ENCODE results near the gene ENC1. TPM values are rescaled to one million over a fixed set of nuclear protein-coding genes. Genes with fewer than 3 reads are reported as not detected.
A peak's percentile ranks its signal among the peaks of the same experiment; 100 is the strongest.

ENC1 gene
- total and polyA plus RNA-seq, 2 of the 8 experiments (the other 6 are each of a cell fraction or from before 2014, with no cell fraction given), result 5.5 to 13.2 TPM

- FAIRE-seq, result no peak
- 94% methylated on average over 5 of the region's 5 CpGs; no CpG with 5 or more reads in 1 of the 2 experiments for WGBS, 2 experiments (ENCODE audit: extremely low coverage in 1 of 2, insufficient coverage in 1 of 2, insufficient read length in 1 of 2, insufficient replicate concordance in 2 of 2, low coverage in 1 of 2, low lambda C conversion rate in 2 of 2, missing lambda C conversion rate in 1 of 2)
- CTCF ChIA-PET (ENCODE audit: partially characterized antibody), result interaction anchor here (0.8 to 3.6 kb wide), 5 partner anchors 11 to 758 kb away, joined by 3 to 19 read pairs (median 4); no protein-coding TSS in a partner anchor
Measured at GRCh38 chr5:74660873-74661272, 20.3 kb upstream of the ENC1 start.

More at GRCh38 chr5:74660873-74661272, 20.3 kb upstream of the ENC1 start:
- Histone ChIP-seq H2AK5ac (ENCODE audit: low read depth, low read length) (no peak overlapping the region), H3K4me1 (replicated peaks in 1 of 4; ENCODE audit: control insufficient read depth in 3 of 4, insufficient read depth in 4 of 4, low read length in 3 of 4) (no peaks in the 10 kb centered on the region), H3K79me2 (ENCODE audit: control insufficient read depth in 1 of 2, insufficient read depth in 2 of 2, low read length in 2 of 2) (no peaks in the 10 kb centered on the region), H4K91ac (replicated peaks; ENCODE audit: insufficient read length, low read length) (no peak overlapping the region), H3K4me3 (ENCODE audit: extremely low read depth in 1 of 4, insufficient read depth in 2 of 4, low read depth in 3 of 4, low read length in 4 of 4) (no peak overlapping the region), H3K27ac (ENCODE audit: low read depth, low read length) (no peak overlapping the region), H2BK12ac (ENCODE audit: low read depth, low read length) (no peak overlapping the region), H3K23ac (ENCODE audit: insufficient read length) (no peak overlapping the region), H2BK120ac (replicated peaks; ENCODE audit: low read depth, low read length) (no peak overlapping the region), H3K27me3 (replicated peaks in 1 of 4; ENCODE audit: control insufficient read depth in 3 of 4, extremely low read depth in 1 of 4, insufficient read depth in 3 of 4, low read length in 3 of 4) (no peaks in the 10 kb centered on the region), H3K79me1 (ENCODE audit: low read depth, low read length) (no peaks in the 10 kb centered on the region), H4K8ac (ENCODE audit: extremely low read depth, insufficient read depth, low read length) (no peak overlapping the region), H3K56ac (replicated peaks; ENCODE audit: insufficient read length, low read depth, low read length) (no peak overlapping the region), H2BK5ac (ENCODE audit: low read depth, low read length) (no peak overlapping the region), H3K4me2 (ENCODE audit: insufficient read depth in 1 of 2, low read depth in 2 of 2, low read length in 2 of 2) (no peak overlapping the region), H3K9ac (replicated peaks in 1 of 4; ENCODE audit: extremely low read depth in 1 of 4, low read depth in 3 of 4, low read length in 3 of 4) (no peak overlapping the region), H3K14ac (ENCODE audit: insufficient read length) (no peak overlapping the region), H4K20me1 (replicated peaks in 1 of 2; ENCODE audit: control insufficient read depth in 1 of 2, insufficient read depth in 2 of 2, low read length in 2 of 2) (no peaks in the 10 kb centered on the region), H3K23me2 (ENCODE audit: low read depth, low read length) (no peaks in the 10 kb centered on the region), H2AFZ (ENCODE audit: low read length) (0 out of 2 replicates have a peak overlapping the region, but pooled peaks have one; percentile 38), H3K9me3 (ENCODE audit: insufficient read depth in 2 of 2, low read depth in 1 of 2, low read length in 1 of 2) (peaks cover 3 to 8% of the 10 kb centered on the region in 2 experiments; a peak in 3 of 4 replicates), H3K4ac (replicated peaks; ENCODE audit: insufficient read length, low read depth, low read length) (peak overlapping the region; percentile 80), H3K36me3 (ENCODE audit: control insufficient read depth in 2 of 4, insufficient read depth in 4 of 4, low read length in 3 of 4) (no peaks in the 10 kb centered on the region), H3K18ac (ENCODE audit: extremely low read depth, low read length) (no peak overlapping the region), H2BK15ac (ENCODE audit: low read length) (no peak overlapping the region), H2BK20ac (ENCODE audit: low read length) (no peak overlapping the region), H4K5ac (ENCODE audit: insufficient read length, low read depth, low read length) (no peak overlapping the region)
- no peak for DNase-seq (ENCODE audit: low read depth in 1 of 2, low spot score in 2 of 2)
- TF ChIP-seq NRF1 (IDR thresholded peaks at IDR 0.05; ENCODE audit: low read depth, low read length) (no peak), GABPA (IDR thresholded peaks at IDR 0.05; ENCODE audit: borderline replicate concordance, insufficient read depth, low read length) (no peak), TAF1 (IDR thresholded peaks at IDR 0.05; ENCODE audit: low read depth, low read length) (no peak), SUZ12 (IDR thresholded peaks at IDR 0.05; ENCODE audit: low read length) (no peak), SRF (IDR thresholded peaks at IDR 0.05; ENCODE audit: low read depth, low read length) (no peak)
- POLR2A ChIA-PET (ENCODE audit: partially characterized antibody), result interaction anchor here (1.4 to 1.5 kb wide), 2 partner anchors 21 to 29 kb away, joined by 3 to 7 read pairs; partner anchors contain the start of gene ENC1
